OCI-LY7 (cell line): ENCODE data around the gene RICTOR. TPM values are rescaled to one million over a fixed set of nuclear protein-coding genes. Genes with fewer than 3 reads are reported as not detected.

Experiments used
- BruUV-seq: library from RNA; stranded (reverse); fragments of 400-500 nt; replicated peaks from 2 replicates; lab custom pipeline; 2021; lab: Mats Ljungman, UMichigan
- CTCF ChIA-PET: fragments of 300-600 bp; sonication (Branson Sonifier 250); formaldehyde crosslinking; loops from one replicate; lab custom pipeline; 2022; ENCODE audit warnings: antibody characterized with exemption; ENCODE audit not compliant: unreplicated experiment; lab: Charles Lee
- POLR2A ChIA-PET: fragments of 300-600 bp; sonication (Branson Sonifier 250); formaldehyde crosslinking; loops from one replicate; lab custom pipeline; 2022; ENCODE audit warnings: antibody characterized with exemption; lab: Charles Lee
- DNase-seq: peaks from one replicate; pipeline ENCODE4 v3.0.0-alpha.2; 2015; ENCODE audit warnings: low spot score
- H2AFZ ChIP-seq: fragments of 200-600 bp; sonication (generic), shearing (Covaris generic); 2 replicates; pipeline ENCODE4 v1.6.1; 2014; ENCODE audit warnings: mild to moderate bottlenecking, antibody characterized with exemption, low read length, moderate library complexity
- H3K27ac ChIP-seq: fragments of 200-600 bp; sonication (generic); 2 replicates; pipeline ENCODE4 v1.5.1; 2014; ENCODE audit warnings: mixed run types, low read depth, mild to moderate bottlenecking, moderate library complexity, low read length, inconsistent platforms; ENCODE audit not compliant: poor library complexity, severe bottlenecking
- H3K36me3 ChIP-seq: fragments of 200-600 bp; sonication (generic); 2 replicates; pipeline ENCODE4 v1.6.1; 2014; ENCODE audit warnings: mild to moderate bottlenecking, antibody characterized with exemption, low read length, moderate library complexity, mixed read lengths; ENCODE audit not compliant: insufficient read depth
- H3K4me1 ChIP-seq: fragments of 200-600 bp; sonication (generic); 2 replicates; pipeline ENCODE4 v1.5.1; 2014; ENCODE audit warnings: mild to moderate bottlenecking, low read length; ENCODE audit not compliant: insufficient read depth, poor library complexity, severe bottlenecking
- H3K4me2 ChIP-seq: fragments of 200-600 bp; sonication (generic); 2 replicates; pipeline ENCODE4 v1.6.1; 2014; ENCODE audit warnings: mild to moderate bottlenecking, low read length
- H3K4me3 ChIP-seq: fragments of 200-600 bp; sonication (generic); 2 replicates; pipeline ENCODE4 v1.5.1; 2014; ENCODE audit warnings: mild to moderate bottlenecking, low read depth, low read length; ENCODE audit not compliant: poor library complexity, severe bottlenecking
- H3K79me2 ChIP-seq: fragments of 200-600 bp; sonication (generic); 2 replicates; pipeline ENCODE4 v1.6.1; 2016; ENCODE audit warnings: low read depth, mild to moderate bottlenecking, low read length, moderate library complexity, mixed read lengths; ENCODE audit not compliant: insufficient read depth
- H3K9me2 ChIP-seq: fragments of 200-600 bp; sonication (generic); 2 replicates; pipeline ENCODE4 v1.6.1; 2016; ENCODE audit warnings: mild to moderate bottlenecking, low read length, mixed read lengths; ENCODE audit not compliant: insufficient read depth
- H3K9me3 ChIP-seq: fragments of 200-600 bp; sonication (generic); 2 replicates; pipeline ENCODE4 v1.6.1; 2014; ENCODE audit warnings: mild to moderate bottlenecking, mixed run types, low read length, mixed read lengths
- H4K20me1 ChIP-seq: fragments of 200-600 bp; sonication (generic); 2 replicates; pipeline ENCODE4 v1.6.1; 2014; ENCODE audit warnings: mild to moderate bottlenecking, antibody characterized with exemption, low read length, moderate library complexity, mixed read lengths; ENCODE audit not compliant: insufficient read depth
- EZH2phosphoT487 ChIP-seq: fragments of 200-600 bp; sonication (generic); IDR thresholded peaks from 2 replicates; pipeline ENCODE4 v1.6.1; 2018; ENCODE audit warnings: low read depth, borderline replicate concordance, mild to moderate bottlenecking, mixed run types, antibody characterized with exemption, low read length, moderate library complexity, mixed read lengths
- intact Hi-C: fragments of 100-400 bp; cut with micrococcal nuclease; formaldehyde crosslinking; loops from one replicate; pipeline ENCODE4 v1.10.0; 2022; ENCODE audit not compliant: unreplicated experiment
- total RNA-seq, 2 experiments: library from RNA; depleted of rRNA in 1 of 2; stranded (reverse); fragments of >200 nt in 1 of 2; shearing (Covaris generic) in 1 of 2; gene quantifications; 2 replicates each; pipeline ENCODE4 v1.2.3, GENCODE V29; 2014 to 2022
- TF ChIP-seq, protein P1 (sequence below): fragments of 200-600 bp; sonication (generic); conservative IDR thresholded peaks from 2 replicates; pipeline ENCODE4 v1.5.1; 2014; ENCODE audit warnings: mild to moderate bottlenecking, antibody characterized with exemption, low read length, moderate library complexity, mixed read lengths

The RICTOR gene
- total RNA-seq, 2 experiments from 2014 or later: 10.9 to 22.9 TPM

DNA sequence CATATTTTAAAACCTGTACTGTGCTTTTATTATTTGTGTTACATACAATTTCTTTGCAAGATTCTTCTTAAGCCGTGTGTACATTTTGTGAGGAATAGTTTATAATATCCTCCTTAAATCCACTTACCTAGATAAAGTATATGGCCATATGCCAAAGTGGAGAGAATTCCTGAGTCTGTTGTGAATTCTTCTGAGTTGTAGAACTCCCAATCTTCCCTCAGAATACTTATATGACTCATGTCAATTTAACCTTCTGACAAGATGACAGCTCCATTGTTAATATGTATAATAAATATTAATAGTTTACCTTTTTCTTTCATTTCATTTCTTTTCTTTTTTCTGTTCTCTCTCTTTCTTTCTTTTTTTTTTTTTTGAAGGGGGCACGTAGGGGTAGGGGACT, 6.0 kb upstream of the RICTOR start:
- intact Hi-C loops: no loop called here
- no peak for DNase-seq
- H4K20me1 ChIP-seq: no peaks in the 10 kb centered on the region
- H3K4me2 ChIP-seq: no peak overlapping the region
- H3K4me1 ChIP-seq: peaks cover 23% of the 10 kb centered on the region
- ChIA-PET CTCF (interaction anchor here (1.0 kb wide), 1 partner anchor 252 kb away, joined by 3 read pairs; no protein-coding TSS in a partner anchor), POLR2A (interaction anchor here (0.6 to 0.7 kb wide), 3 partner anchors 19 to 1754 kb away, joined by 3 to 4 read pairs (median 4); no protein-coding TSS in a partner anchor)
- no peaks in the 10 kb centered on the region for H3K9me3 ChIP-seq
- no peak overlapping the region for H2AFZ ChIP-seq
- H3K27ac ChIP-seq: no peak overlapping the region
- H3K36me3 ChIP-seq: no peaks in the 10 kb centered on the region
- no TSS peak for BruUV-seq
- no peak overlapping the region for H3K4me3 ChIP-seq
- no peaks in the 10 kb centered on the region for H3K9me2 ChIP-seq
- TF ChIP-seq EZH2phosphoT487: no peak
- TF ChIP-seq, protein P1, sequence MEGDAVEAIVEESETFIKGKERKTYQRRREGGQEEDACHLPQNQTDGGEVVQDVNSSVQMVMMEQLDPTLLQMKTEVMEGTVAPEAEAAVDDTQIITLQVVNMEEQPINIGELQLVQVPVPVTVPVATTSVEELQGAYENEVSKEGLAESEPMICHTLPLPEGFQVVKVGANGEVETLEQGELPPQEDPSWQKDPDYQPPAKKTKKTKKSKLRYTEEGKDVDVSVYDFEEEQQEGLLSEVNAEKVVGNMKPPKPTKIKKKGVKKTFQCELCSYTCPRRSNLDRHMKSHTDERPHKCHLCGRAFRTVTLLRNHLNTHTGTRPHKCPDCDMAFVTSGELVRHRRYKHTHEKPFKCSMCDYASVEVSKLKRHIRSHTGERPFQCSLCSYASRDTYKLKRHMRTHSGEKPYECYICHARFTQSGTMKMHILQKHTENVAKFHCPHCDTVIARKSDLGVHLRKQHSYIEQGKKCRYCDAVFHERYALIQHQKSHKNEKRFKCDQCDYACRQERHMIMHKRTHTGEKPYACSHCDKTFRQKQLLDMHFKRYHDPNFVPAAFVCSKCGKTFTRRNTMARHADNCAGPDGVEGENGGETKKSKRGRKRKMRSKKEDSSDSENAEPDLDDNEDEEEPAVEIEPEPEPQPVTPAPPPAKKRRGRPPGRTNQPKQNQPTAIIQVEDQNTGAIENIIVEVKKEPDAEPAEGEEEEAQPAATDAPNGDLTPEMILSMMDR: no peak
- no peaks in the 10 kb centered on the region for H3K79me2 ChIP-seq

DNA sequence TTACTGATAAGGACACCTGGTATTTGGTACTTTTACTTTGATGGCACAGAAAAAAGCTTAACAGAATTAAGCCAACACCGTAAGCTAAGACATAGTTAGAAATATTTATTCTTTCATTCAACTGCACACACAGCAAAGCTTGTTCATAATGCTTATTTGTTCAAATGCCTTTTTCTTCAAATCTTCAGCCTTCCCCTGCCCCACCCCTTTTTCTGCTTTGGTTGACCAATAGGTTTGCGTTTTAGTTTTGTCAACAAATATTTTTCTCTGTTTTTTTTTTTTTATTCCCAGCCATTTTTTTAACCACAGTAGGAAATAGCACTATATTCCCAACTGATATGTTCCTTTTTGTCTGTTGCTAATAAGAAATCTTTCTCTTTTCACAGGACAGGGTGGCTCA, 4.9 kb upstream of the RICTOR start:
- no TSS peak for BruUV-seq

More for the DNA sequence above, 4.9 kb upstream of the RICTOR start:
- H3K36me3 ChIP-seq: no peaks in the 10 kb centered on the region
- H3K79me2 ChIP-seq: no peaks in the 10 kb centered on the region
- ChIA-PET CTCF (no interaction called here), POLR2A (interaction anchor here (0.6 to 1.1 kb wide), 2 partner anchors 73 to 98 kb away, joined by 3 to 4 read pairs; no protein-coding TSS in a partner anchor)
- peaks cover 23% of the 10 kb centered on the region for H3K4me1 ChIP-seq
- DNase-seq: no peak
- no peak overlapping the region for H3K27ac ChIP-seq
- H3K4me2 ChIP-seq: no peak overlapping the region
- no peaks in the 10 kb centered on the region for H4K20me1 ChIP-seq
- no peaks in the 10 kb centered on the region for H3K9me3 ChIP-seq
- no peak for TF ChIP-seq EZH2phosphoT487
- TF ChIP-seq, protein P1: no peak
- H3K4me3 ChIP-seq: no peak overlapping the region
- H2AFZ ChIP-seq: no peak overlapping the region
- no peaks in the 10 kb centered on the region for H3K9me2 ChIP-seq
- intact Hi-C loops: loop anchor here (5.0 to 10.0 kb wide), 2 partner anchors 247 to 624 kb away; no protein-coding TSS in a partner anchor
